Measurements from ENCODE around the gene PGBD5.

The PGBD5 gene

DNA sequence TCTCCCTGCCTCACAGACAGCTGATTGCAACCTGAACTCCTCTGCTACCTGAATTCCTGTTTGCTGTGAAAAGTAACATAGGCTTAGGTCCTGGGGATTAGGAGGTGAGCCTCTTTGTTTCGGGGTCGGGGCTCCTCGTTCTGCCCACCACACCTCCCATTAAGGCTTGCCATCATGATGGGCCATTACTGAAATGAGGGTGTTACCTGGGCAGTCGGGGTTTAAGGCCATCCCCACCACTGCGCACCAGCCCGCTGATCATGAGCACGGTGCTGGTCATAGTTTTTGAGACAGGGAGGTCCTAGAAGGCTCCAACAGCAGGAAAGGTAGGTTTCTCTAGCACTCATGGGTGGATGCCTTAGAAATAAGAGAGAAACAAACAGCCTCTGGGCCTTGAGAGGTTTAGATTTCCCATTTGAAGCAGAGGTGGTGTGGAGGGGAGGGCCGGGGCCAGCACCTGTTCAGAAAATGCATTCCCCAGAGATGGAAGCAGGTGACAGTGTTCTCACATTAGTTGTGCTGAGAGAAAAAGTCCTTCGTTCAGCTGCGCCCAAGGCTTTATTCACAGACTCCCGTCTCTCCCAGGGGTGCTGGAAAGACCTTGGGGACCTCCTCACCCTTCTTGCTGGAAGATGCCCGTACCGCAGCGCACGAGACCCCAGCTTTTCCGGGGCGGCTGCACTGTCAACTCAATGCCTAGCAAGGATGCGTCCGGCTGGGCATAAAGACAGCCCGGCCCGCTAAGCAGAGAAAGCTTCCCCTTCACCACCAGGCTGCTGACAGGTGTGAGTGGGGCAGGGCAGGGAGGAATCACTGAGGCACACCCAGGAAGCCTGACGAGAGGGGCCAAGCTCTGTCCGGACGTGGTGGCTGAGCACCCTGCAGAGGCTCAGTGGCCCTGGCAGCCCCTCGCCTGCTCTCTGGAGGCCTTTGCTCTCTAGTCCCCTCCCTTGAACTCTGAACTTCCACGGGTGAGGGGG is 125.5 kb downstream of the PGBD5 start:
- no peaks in the 10 kb centered on the region for H3K4me1 ChIP-seq (ENCODE audit: control insufficient read depth in 1 of 2, insufficient read depth in 1 of 2, low read depth in 1 of 2, low read length in 1 of 2)
- no peaks in the 10 kb centered on the region for H3K9me3 ChIP-seq
- no peak overlapping the region for H3K27ac ChIP-seq
- H3K4me3 ChIP-seq (ENCODE audit: low read depth in 1 of 2, low read length in 1 of 2) = no peak overlapping the region
- H3K27me3 ChIP-seq = peaks cover 20% of the 10 kb centered on the region
- TF ChIP-seq, protein P1, sequence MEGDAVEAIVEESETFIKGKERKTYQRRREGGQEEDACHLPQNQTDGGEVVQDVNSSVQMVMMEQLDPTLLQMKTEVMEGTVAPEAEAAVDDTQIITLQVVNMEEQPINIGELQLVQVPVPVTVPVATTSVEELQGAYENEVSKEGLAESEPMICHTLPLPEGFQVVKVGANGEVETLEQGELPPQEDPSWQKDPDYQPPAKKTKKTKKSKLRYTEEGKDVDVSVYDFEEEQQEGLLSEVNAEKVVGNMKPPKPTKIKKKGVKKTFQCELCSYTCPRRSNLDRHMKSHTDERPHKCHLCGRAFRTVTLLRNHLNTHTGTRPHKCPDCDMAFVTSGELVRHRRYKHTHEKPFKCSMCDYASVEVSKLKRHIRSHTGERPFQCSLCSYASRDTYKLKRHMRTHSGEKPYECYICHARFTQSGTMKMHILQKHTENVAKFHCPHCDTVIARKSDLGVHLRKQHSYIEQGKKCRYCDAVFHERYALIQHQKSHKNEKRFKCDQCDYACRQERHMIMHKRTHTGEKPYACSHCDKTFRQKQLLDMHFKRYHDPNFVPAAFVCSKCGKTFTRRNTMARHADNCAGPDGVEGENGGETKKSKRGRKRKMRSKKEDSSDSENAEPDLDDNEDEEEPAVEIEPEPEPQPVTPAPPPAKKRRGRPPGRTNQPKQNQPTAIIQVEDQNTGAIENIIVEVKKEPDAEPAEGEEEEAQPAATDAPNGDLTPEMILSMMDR (IDR thresholded peaks at IDR 0.05) = no peak
- no peaks in the 10 kb centered on the region for H3K36me3 ChIP-seq

GRCh38 chr1:230299191-230300006 is 126.7 kb downstream of the PGBD5 start:
- no peaks in the 10 kb centered on the region for H3K36me3 ChIP-seq
- TF ChIP-seq, protein P1 (IDR thresholded peaks at IDR 0.05) = no peak
- no peaks in the 10 kb centered on the region for H3K9me3 ChIP-seq
- H3K4me1 ChIP-seq (ENCODE audit: control insufficient read depth in 1 of 2, insufficient read depth in 1 of 2, low read depth in 1 of 2, low read length in 1 of 2) = no peaks in the 10 kb centered on the region
- H3K27ac ChIP-seq = no peak overlapping the region
- no peak overlapping the region for H3K4me3 ChIP-seq (ENCODE audit: low read depth in 1 of 2, low read length in 1 of 2)
- peaks cover 18% of the 10 kb centered on the region for H3K27me3 ChIP-seq

DNA sequence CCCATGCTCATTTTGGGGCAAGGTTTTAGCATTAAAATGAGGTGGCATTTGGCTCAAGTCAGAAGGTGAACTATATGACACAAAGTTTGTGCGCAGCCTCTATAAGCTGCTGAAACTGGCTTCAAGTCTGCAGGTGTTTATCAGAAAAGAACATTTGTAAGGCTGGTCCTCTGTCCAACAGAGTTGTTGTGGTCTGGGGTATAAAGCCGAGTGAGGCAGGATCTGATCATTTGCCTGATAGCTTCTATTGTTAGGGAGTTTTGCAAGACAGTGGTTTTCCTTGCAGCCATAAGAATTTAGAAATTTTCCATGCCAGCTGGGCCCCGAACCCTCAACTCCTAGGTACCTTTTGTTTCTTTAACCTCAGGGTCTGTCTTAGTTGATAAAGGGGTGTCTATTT is 130.8 kb downstream of the PGBD5 start:
- Histone ChIP-seq H3K36me3 (no peaks in the 10 kb centered on the region), H3K4me1 (ENCODE audit: control insufficient read depth in 1 of 2, insufficient read depth in 1 of 2, low read depth in 1 of 2, low read length in 1 of 2) (no peaks in the 10 kb centered on the region), H3K27ac (no peak overlapping the region), H3K9me3 (no peaks in the 10 kb centered on the region), H3K27me3 (peaks cover 35% of the 10 kb centered on the region), H3K4me3 (ENCODE audit: low read depth in 1 of 2, low read length in 1 of 2) (no peak overlapping the region)
- TF ChIP-seq, protein P1 (IDR thresholded peaks at IDR 0.05) = no peak

- Histone ChIP-seq H3K27me3 (peaks cover 40% of the 10 kb centered on the region), H3K9me3 (no peaks in the 10 kb centered on the region), H3K36me3 (no peaks in the 10 kb centered on the region), H3K4me3 (ENCODE audit: low read depth in 1 of 2, low read length in 1 of 2) (no peak overlapping the region), H3K27ac (no peak overlapping the region), H3K4me1 (ENCODE audit: control insufficient read depth in 1 of 2, insufficient read depth in 1 of 2, low read depth in 1 of 2, low read length in 1 of 2) (no peaks in the 10 kb centered on the region)
- TF ChIP-seq, protein P1 (IDR thresholded peaks at IDR 0.05) = no peak
Observed at GRCh38 chr1:230293390-230293700, 132.8 kb downstream of the PGBD5 start.

DNA sequence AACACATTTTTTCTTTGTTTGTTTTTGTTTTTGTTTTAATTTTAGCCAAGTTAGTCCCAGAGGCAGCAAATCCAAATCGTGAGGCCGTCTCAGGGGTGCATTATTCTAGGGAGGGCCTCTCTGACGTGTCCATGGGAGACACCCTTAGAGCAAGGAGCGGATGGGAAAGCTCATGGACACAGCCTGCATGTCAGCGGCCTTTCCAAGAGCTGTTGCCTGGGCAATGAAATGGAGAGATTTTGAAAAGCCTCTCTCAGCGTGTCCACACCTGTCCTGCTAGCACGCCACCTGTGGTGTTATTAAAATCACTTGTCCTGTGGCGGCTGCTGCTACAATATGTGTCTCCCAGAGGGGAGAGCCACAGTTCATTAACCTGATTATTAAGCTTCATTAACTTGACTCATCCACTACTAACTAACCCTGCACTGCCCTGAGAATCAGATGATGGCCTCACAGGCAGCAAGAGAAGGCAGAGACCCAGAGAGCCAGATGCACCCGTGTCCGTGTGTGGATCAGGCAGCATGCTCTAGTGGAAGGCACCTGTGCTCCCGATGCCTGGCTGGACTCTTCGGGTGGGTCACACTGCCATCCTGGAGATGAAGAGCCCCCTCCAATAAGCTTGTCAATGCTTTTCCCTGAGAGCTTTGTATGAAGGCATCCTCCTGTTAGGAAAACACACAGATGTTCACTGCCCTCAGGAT is 133.3 kb downstream of the PGBD5 start:
- TF ChIP-seq, protein P1 (IDR thresholded peaks at IDR 0.05) = no peak
- Histone ChIP-seq H3K27ac (no peak overlapping the region), H3K4me1 (ENCODE audit: control insufficient read depth in 1 of 2, insufficient read depth in 1 of 2, low read depth in 1 of 2, low read length in 1 of 2) (no peaks in the 10 kb centered on the region), H3K27me3 (peaks cover 40% of the 10 kb centered on the region), H3K36me3 (no peaks in the 10 kb centered on the region), H3K9me3 (no peaks in the 10 kb centered on the region), H3K4me3 (ENCODE audit: low read depth in 1 of 2, low read length in 1 of 2) (no peak overlapping the region)

Data from neutrophil (primary cell).